NK-92 (cell line): ENCODE results near the gene SOX18.

ENCODE experiments used
- DNase-seq: peaks from one replicate; lab custom pipeline; 2025; ENCODE audit not compliant: unreplicated experiment; lab: John Stamatoyannopoulos, UW

The SOX18 gene

GRCh38 chr20:64053841-64054661, 4.6 kb upstream of the SOX18 start:
- no peak for DNase-seq

DNA sequence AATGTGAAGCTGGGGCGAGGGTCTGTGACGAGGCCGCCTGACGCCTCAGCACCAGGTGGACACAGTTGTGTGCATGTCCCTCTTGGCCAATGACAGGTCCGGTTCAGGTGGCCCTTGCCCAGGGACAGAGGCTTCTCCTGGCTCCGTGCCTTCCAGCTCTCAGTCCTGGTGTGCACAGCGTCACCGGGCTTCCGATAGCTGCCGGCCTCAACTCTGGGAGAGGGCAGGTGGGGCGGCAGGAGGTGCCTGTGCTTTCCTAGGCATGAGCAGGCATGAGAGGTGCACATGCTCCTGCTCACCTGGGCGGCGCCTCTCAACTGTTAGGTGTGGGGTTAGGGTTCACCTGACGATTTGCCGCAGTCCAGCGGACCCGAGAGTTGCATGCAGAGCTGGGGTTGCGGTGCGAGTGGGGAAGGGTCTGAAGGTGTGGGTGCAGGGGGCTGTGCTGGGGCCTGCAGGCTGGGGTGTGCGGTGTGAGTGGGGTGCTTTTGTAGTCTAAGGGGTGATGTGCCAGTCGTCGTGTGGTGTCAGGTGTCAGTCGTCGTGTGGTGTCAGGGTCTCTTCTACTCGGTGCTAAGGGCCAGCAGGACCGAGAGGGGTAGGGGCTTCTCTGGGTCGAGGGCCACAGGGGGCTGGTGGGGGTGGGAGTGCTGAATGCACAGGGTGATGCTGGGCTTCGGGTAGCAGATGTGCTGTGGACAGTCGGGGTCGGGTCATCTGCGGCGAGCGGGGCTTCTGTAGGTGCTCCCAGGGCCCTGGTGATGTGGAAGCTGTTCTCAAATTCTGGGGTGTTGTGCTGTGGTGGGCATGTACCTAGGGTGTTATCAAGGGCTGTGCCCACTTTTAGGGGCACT, 3.8 kb upstream of the SOX18 start:
- no peak for DNase-seq

GRCh38 chr20:64052326-64052722, 2.9 kb upstream of the SOX18 start:
- no peak for DNase-seq

DNA sequence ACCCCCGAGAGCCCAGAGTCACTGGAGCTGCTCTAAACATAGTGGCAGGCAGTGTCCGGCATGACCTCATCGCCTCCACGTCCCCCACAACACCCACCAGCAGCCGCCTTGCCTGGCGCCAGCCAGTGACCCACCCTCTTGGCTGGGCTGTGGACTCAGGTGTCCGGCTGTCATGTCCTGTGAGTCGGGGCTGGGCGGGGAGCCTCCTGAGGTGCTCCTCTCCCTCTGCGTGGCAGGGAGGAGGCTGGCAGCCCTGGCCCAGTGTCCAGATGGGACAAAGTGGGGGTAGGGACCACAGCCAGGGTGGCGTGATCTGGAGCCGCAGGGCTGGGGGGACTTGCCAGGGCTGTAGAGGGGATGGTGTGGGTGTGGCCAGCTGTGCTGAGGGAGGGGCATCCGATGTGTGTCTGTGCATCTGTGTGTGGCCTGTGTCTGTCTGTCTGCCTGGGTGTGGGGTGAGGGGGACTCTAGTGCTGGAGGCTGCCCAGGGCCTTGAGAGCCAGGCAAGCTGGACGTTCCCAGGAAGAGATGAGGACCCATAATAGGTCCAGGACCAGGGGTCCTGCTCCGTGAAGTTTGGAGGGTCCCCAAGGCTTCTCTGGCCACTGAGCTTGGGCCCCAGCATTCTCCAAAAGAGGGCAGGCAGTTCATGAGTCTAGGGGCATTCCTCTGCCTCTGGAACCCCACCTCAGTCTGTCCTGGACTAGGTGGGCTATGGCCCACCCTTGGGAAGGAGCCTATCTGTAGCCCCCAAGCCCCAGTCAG, 2.3 kb upstream of the SOX18 start:
- no peak for DNase-seq

- DNase-seq, result no peak
Observed at GRCh38 chr20:64051033-64051452, 1.6 kb upstream of the SOX18 start.

DNA sequence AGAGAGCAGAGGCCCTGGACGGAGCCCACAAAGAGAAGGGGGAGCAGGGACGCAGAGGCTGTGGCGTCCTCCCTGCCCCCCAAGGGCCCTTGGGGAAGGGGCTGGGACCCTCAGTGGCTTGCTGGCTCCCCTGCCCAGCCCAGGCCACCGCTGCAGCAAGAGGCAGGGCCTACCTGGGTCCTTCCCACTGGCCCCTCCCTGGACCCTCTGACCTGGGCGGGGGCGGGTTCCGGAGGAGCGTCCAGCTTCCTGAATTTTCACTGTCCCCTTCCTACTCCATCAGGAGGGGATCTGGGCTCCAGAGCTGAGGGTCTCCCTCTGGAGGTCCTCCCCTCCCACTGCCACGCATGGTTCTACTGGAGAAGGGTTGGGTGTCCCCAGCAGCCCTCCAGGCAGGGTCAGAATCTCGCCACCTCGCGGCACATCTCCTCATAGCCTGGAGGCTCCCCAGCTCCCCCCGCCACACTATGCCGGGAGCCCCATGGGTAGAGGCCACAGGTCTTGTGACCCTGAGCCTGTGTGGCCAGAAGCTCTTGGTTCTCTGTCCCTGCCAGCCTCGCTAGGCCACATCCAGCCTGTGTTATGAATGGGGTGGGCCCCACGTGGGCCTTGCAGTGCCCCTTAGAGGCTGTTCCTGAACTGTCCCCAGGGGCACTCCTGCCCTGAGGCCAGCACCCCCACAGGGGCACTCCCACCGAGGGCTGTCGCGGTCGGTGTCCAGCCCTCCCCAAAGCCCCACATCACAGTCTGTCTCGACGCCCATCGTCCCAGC, 1.0 kb upstream of the SOX18 start:
- no peak for DNase-seq

DNA sequence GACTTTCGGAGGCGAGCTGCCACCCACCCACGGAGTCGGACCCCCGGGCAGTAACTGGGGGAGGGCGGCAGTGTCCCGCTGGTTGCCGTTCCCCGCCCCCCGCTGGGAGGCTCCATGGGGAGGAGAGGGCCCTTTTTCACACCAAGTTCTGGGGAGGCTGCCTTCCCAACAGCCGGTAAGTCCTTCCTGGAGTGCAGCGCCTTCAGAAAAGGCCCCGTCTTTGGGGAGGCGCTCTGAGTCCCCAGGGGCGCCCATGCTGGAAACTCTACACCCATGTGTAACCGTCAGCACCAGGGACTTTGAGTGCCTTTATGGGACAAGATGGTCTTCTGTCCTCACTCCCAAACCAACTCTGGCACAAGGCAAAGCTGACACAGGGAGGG, 430 bp upstream of the SOX18 start:
- no peak for DNase-seq

GRCh38 chr20:64048402-64049044, 916 bp downstream of the SOX18 start:
- no peak for DNase-seq

GRCh38 chr20:64047968-64048401, 1.5 kb downstream of the SOX18 start:
- DNase-seq, result no peak

DNA sequence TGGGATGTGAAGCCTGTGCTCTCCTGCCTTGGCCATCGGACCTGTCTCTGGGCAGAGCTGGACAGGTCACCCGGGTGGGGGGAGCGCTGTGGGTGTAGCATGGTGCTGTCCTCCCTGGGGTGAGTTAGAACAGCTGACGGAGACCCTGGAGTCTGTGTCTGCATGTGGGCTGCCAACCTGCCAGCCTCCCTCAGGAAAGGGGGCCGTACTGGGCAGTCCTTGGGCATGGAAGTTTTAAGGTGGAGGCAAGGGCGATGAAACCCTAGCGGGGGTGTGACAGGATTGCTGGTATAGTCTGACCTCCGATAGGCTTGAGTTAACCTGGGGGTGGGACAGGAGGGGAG, 2.4 kb downstream of the SOX18 start:
- DNase-seq, result no peak

DNA sequence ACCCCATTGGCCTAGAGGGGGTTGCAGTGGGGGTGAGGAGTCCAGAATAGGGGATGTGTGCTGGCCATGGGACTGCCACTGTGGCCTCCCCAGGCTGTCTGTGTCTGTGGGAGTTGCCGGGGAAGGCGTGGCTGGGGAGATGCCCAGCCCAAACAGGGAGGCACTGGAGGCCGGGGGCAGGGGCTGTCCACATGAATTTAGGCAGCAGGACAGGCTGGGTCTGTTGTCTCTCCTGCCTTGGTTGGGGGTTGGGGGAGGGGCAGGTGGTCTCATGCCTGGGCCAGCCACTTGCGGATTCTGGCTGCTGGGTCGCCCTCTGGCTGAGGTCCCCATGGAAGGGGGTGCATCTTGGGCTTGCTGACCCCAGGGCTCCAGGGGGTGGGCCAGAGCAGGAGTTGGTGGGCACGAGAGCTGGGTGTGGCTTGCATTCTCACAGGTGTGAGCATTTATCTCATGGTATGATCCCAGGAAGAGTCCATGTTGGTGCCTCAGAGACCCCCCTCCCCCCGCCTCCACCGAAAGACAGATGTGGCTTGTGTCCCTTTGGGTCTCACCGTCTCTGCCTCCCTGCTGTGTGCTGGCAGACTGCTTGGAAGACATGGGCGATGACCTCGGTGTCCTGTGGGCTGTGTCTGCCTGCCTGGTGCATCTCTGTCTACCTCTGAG, 4.0 kb downstream of the SOX18 start:
- no peak for DNase-seq

DNA sequence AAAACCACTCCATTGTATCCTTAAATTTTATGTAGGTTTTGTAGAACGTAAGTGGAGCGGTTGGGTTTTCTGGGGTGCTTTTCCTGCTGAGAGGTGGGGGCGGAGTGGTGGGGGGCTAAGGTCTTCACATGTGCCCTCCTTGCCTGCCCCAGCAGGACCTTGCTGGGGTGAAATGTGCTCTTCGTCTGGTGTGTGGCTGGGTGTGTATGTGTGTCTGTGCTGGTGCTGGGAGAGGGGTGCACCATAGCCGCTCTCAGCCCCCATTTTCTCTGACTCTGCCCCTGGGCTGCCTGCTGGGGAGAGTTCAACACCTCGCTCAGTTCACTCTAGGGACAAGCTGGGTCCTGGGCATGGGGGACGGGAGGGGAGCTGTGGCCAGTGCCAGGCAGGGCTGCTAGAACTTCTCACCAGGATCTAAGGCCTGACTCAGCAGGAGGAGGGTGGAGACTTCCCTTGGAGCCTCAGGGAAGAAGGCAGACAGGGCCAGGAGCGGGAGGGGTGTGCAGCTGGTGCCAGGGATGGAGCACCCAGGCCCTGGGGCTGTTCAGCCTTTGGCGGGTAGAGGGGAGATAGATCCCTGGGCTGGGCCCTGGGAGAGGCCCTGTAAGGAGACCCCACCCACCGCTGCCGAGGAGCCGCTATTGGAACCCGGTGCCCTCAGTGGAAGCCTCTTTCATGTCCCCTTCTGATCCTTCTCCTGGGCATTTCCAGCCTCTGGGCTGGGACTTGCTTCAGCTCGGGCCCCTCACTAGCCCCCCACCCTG, 4.8 kb downstream of the SOX18 start:
- no peak for DNase-seq

GRCh38 chr20:64043768-64044167, 5.7 kb downstream of the SOX18 start:
- no peak for DNase-seq

DNA sequence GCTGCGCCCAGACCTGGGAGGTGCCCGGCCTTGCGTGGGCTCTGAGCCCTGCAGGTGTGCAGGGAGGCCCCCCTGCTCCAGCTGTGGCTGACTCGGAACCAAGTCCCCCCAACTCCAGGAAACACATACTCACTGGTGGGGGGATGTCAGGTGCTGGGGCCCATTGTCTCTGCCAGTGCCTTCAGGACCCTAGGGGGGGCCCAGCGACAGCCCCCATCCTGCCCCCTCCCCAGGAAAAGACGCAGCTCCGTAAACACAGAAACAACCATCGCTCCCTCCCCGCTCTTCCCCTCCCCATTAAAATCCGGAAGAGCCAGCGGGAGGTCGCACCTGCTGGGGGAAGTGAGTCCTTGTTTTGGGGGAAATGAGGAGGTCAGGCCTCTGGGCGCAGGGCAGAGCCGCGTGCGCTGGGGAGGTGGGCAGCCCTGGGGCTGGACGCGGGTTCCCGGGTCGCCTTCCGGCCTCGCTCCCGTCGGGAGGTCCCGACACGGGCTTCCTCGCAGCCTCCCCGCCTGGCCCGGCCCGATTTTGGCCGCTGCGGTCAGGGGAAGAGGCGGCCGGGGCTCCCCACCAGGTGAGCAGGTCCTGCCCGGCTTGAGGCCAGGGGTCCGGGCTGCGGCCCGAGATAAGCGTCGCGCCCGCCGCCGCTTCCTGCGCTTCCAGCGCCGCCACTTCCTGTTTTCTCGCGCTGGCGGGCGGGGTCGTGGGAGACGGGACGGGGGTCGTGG, 7.2 kb downstream of the SOX18 start:
- no peak for DNase-seq

- no peak for DNase-seq
Observed at GRCh38 chr20:64041781-64042053, 7.7 kb downstream of the SOX18 start.

DNA sequence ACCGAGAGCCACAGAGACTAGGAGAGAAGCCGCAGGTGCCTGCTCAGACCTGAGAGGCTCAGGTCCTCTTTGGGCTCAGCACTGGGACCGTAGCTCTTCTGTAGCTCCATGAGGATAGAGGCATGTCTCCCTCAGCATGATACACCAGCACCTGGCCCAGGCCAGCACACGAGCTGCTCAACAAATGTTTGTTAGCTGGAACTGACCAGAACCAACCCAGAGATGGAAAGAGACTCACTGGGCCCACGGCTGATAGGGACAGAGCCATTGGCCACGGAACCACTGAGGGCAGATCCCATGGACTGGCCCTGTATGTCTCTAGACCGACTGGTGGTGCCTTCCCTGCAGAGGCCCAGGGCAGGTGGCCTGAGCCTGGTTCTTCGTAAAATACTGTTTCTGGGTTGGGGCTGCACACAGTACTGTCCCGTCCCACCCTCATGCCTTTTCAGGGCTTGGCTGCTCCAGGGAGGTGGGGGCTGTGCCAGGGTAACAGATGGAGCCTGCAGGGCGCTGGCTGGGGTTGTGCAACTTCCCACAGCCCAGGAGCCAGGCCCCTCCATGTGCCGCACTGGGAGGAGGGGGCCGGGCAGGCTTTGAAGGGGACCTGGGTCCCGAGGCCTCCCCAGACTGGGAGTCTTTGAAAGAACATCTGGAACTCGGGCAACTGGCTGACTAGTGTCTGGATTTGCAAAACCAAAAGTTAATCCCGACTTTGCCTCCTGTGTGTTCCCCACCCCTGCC, 8.2 kb downstream of the SOX18 start:
- DNase-seq, result no peak

DNA sequence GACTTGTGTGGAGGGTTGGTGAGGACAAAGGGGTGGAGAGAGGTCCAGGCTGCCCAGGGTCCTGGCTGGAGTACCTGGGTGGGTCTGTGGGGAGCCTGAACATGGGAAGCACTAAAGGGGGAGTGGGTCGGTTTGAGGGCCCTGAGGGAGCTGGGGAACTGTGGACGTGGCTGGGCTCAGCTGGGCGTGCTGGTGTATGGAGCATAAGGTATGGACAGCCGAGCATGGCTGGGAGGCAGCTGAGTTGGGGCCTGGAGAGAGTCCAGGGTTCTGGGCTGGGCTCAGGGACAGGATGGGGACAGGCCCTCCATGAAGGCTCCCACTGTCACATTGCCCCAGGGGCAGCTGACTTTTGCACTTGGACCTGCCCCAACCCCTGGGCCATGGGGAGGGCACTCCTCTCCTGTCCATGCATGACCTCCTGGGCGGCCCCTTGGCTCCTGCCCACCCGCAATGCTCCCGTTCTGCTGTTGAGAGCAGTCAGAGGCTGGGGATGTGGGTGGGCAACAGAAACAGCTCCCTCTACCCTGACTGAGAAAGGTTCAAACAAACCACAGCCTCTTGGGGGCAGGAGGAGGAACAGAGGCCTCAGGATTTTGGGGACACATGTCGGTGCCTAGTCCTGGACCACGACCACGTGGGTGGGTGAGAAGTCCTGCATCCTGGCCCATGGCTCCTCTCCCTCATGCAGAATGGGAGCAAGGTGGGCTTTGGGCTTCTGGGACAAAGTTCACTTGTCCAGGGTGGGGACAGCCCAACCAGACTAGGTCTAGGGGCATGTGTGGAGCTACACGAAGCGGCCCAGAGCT, 9.0 kb downstream of the SOX18 start:
- no peak for DNase-seq
